ENCODE results near the gene ADCY3.

ADCY3 gene

GRCh38 chr2:24899361-24899910 lies 20.6 kb downstream of the ADCY3 start:
- ATAC-seq, result no peak

- ATAC-seq, result no peak
These were observed 21.6 kb downstream of the ADCY3 start for GRCh38 chr2:24898122-24899109.

GRCh38 chr2:24894750-24895149 lies 25.3 kb downstream of the ADCY3 start:
- ATAC-seq, result no peak

DNA sequence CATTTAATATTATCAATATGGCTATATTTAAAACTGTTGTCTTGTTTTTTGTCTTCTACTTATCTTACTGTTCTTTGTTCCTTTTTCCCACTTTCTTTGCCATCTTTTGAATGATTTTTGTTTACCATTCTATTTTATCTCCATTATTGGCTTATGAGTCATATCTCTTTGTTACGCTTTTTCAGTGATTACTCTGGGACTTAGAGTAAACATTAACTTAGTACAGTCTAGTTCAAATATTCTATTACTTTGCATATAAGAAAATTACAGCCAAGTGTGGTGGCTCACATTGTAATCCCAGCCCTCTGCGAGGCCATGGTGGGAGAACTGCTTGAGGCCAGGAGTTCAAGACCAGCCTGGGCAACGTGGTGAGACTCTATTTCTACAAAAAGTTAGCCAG lies 26.1 kb downstream of the ADCY3 start:
- ATAC-seq, result no peak

GRCh38 chr2:24892928-24893327 lies 27.1 kb downstream of the ADCY3 start:
- ATAC-seq, result no peak

DNA sequence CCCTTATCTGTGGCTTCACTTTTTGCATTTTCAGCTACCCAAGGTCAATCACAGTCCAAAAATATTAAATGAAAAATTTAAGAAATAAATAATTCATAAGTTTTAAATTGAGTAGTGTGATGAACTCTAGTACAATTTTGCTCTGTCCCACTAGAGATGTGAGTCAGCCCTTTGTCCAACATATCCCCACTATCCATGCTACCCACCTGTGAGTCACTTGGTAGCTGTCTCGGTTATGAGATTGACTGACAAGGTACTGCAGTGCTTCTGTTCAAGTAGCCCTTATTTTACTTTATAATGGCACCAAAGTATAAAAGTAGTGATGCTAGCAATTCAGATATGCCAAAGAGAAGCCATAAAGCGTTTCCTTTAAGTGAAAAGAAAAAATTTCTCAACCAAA lies 28.8 kb downstream of the ADCY3 start:
- ATAC-seq, result no peak

GRCh38 chr2:24889221-24889620 lies 30.8 kb downstream of the ADCY3 start:
- no peak for ATAC-seq

GRCh38 chr2:24888177-24888576 lies 31.9 kb downstream of the ADCY3 start:
- ATAC-seq, result no peak

- ATAC-seq, result no peak
These were observed 32.6 kb downstream of the ADCY3 start for GRCh38 chr2:24887307-24887874.

DNA sequence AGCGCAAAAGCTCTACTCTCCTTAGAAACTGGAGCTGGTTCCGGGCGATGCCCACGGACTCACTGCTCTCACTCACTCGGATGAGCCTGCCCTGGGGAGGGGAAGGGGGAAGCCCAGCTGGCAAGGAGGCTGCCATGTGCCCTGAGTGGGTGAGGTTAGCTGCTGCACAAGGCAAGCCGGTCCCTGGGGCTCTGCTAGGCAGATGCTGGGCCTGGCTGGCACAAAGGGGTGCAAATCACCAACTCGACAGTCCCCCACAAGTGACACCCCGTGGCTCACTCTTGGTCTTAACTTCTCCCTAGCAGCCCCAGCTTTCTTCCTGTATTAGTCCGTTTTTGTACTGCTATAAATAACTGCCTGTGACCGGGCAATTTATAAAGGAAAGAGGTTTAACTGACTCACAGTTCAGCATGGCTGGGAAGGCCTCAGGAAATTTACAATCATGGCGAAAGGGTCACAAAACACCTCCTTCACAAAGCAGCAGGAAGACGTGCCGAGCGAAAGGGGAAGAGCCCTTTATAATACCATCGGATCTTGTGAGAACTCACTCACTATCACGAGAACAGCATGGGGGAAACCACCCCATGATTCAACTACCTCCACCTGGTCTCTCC lies 33.2 kb downstream of the ADCY3 start:
- peak in 1 of 2 donors; percentile 13 for ATAC-seq

GRCh38 chr2:24886126-24886501 lies 33.9 kb downstream of the ADCY3 start:
- ATAC-seq, result no peak

GRCh38 chr2:24885221-24886125 lies 34.6 kb downstream of the ADCY3 start:
- no peak for ATAC-seq

- no peak for ATAC-seq
These were observed 36.1 kb downstream of the ADCY3 start for GRCh38 chr2:24883946-24884345.

GRCh38 chr2:24881623-24882022 lies 38.4 kb downstream of the ADCY3 start:
- no peak for ATAC-seq

- no peak for ATAC-seq
These were observed 38.9 kb downstream of the ADCY3 start for GRCh38 chr2:24881158-24881557.

- no peak for ATAC-seq
These were observed 41.7 kb downstream of the ADCY3 start for GRCh38 chr2:24878341-24878740.

DNA sequence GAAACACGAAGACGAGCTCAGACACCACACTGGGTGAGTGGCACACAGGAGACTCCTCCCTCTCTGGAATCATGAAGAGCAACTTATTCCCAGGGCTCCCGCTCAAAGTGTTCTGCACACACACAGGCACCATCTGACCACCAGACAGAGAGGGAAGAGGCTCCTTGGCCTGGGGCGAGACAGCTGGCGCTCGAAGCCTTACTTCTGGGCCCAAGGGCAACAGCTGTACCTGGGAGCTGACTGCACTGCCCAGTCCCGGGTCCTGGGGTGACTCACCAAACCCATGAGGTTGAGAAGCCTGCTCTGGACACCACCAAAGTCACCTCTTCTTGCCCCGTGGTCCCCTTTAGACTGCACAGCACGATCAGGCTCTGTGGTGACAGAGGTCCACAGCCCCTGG lies 42.4 kb downstream of the ADCY3 start:
- ATAC-seq, result no peak

- no peak for ATAC-seq
These were observed 43.0 kb downstream of the ADCY3 start for GRCh38 chr2:24877067-24877466.

GRCh38 chr2:24875901-24876300 lies 44.1 kb downstream of the ADCY3 start:
- no peak for ATAC-seq

GRCh38 chr2:24875272-24875671 lies 44.8 kb downstream of the ADCY3 start:
- ATAC-seq, result no peak

GRCh38 chr2:24874035-24874434 lies 46.0 kb downstream of the ADCY3 start:
- ATAC-seq, result no peak

DNA sequence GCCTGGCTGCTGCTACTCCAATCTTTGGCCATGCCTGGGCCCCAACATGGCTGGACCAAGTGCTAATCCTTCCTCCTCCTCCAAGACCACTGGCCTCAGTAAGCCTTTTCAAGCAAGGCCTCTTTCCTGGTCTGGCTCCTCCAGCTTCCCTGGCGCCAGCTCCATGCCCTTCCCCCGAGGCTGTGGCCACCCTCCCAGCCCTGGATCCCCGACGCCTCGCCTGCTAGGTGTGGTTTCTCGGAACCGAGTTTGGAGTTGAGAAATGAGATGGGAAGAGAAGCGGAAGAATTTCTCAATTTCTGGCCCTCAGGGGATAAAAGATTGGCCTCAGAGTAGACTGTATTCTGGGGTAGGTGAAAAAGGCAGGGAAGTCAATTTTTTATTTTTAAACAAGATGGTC lies 46.4 kb downstream of the ADCY3 start:
- ATAC-seq, result no peak
